ENCODE measurements around the gene WDR37. TPM values are rescaled to one million over a fixed set of nuclear protein-coding genes. Genes with fewer than 3 reads are reported as not detected.
A peak's percentile ranks its signal among the peaks of the same experiment; 100 is the strongest.

WDR37 gene
- total RNA-seq, 1 donor from 2014 or later = 12.5 TPM

DNA sequence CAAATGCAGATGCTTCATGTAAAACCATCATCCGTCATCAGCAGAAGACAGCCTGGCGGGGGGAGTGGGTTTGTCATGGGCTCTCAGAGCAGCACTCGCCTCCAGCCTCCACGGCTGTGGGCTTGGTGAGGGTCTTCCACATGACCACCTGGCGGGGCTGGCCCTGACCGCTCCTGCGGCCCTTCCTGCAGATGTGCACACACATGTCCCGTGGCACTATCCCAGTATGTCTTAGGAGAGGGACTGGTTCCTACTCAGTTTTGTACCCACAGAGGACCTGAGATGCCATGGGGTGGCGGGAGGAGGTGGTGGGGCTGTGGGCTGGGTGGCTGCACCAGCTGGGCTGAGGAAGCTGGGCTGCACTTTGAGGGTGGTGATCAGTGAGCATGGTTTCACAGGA is 35.2 kb upstream of the WDR37 start:
- H3K27ac ChIP-seq (ENCODE audit: low read depth, low read length) = no peak overlapping the region
- peaks cover 9 to 23% (median 14%) of the 10 kb centered on the region in 3 donors for H3K4me1 ChIP-seq (ENCODE audit: control insufficient read depth in 3 of 3, insufficient read depth in 3 of 3, low read length in 3 of 3)
- peaks cover 31 to 41% (median 38%) of the 10 kb centered on the region in 3 donors for H3K36me3 ChIP-seq (ENCODE audit: control insufficient read depth in 3 of 3, insufficient read depth in 3 of 3, low read length in 3 of 3)
- H3K27me3 ChIP-seq (ENCODE audit: control insufficient read depth in 3 of 3, insufficient read depth in 3 of 3, low read length in 3 of 3) = no peaks in the 10 kb centered on the region
- no peak overlapping the region for H3K9ac ChIP-seq (ENCODE audit: low read depth in 1 of 3, low read length in 3 of 3)
- no peak overlapping the region for H3K4me3 ChIP-seq (ENCODE audit: low read length in 3 of 3)
- no peaks in the 10 kb centered on the region for H3K9me3 ChIP-seq (ENCODE audit: control insufficient read depth in 3 of 3, low read length in 3 of 3)

DNA sequence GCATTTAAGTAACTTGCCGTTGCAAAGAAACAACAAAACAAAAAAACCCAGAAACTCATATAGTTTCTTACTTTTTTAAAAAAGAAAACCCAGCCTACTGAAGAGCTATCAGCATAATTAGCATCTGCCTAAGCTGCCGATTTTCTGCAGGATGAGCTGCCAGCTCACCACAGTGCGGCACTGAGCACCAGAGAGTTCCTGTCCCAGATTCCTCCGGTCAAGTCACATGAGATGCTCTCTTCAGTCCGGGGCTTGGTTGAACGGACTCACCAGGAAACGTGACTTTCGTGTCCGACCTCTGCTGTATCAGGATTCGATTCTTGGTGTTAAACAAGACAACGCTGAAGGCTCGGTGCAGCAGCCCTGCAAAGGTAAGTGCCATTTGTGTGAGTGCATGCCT is 33.8 kb upstream of the WDR37 start:
- H3K36me3 ChIP-seq (ENCODE audit: control insufficient read depth in 3 of 3, insufficient read depth in 3 of 3, low read length in 3 of 3) = peaks cover 21 to 33% (median 27%) of the 10 kb centered on the region in 3 donors
- H3K4me3 ChIP-seq (ENCODE audit: low read length in 3 of 3) = peak overlapping the region; percentile 40 to 70 (median 67)
- H3K27me3 ChIP-seq (ENCODE audit: control insufficient read depth in 3 of 3, insufficient read depth in 3 of 3, low read length in 3 of 3) = no peaks in the 10 kb centered on the region
- H3K9ac ChIP-seq (ENCODE audit: low read depth in 1 of 3, low read length in 3 of 3) = peak overlapping the region; percentile 57 to 74 (median 64)
- no peaks in the 10 kb centered on the region for H3K9me3 ChIP-seq (ENCODE audit: control insufficient read depth in 3 of 3, low read length in 3 of 3)
- peaks cover 12 to 23% (median 14%) of the 10 kb centered on the region in 3 donors for H3K4me1 ChIP-seq (ENCODE audit: control insufficient read depth in 3 of 3, insufficient read depth in 3 of 3, low read length in 3 of 3)
- peak overlapping the region; percentile 80 for H3K27ac ChIP-seq (ENCODE audit: low read depth, low read length)

- peaks cover 15 to 31% (median 23%) of the 10 kb centered on the region in 3 donors for H3K36me3 ChIP-seq (ENCODE audit: control insufficient read depth in 3 of 3, insufficient read depth in 3 of 3, low read length in 3 of 3)
- H3K27ac ChIP-seq (ENCODE audit: low read depth, low read length) = peak overlapping the region; percentile 88
- H3K4me3 ChIP-seq (ENCODE audit: low read length in 3 of 3) = peak overlapping the region; percentile 56 to 82 (median 65)
- peaks cover 12 to 23% (median 14%) of the 10 kb centered on the region in 3 donors for H3K4me1 ChIP-seq (ENCODE audit: control insufficient read depth in 3 of 3, insufficient read depth in 3 of 3, low read length in 3 of 3)
- no peaks in the 10 kb centered on the region for H3K27me3 ChIP-seq (ENCODE audit: control insufficient read depth in 3 of 3, insufficient read depth in 3 of 3, low read length in 3 of 3)
- H3K9ac ChIP-seq (ENCODE audit: low read depth in 1 of 3, low read length in 3 of 3) = peak overlapping the region; percentile 44 to 85 (median 54)
- H3K9me3 ChIP-seq (ENCODE audit: control insufficient read depth in 3 of 3, low read length in 3 of 3) = no peaks in the 10 kb centered on the region
Measured at GRCh38 chr10:1024103-1024502, 32.1 kb upstream of the WDR37 start.

GRCh38 chr10:1025683-1026082 is 30.5 kb upstream of the WDR37 start, which contains the start of gene IDI2:
Gene IDI2, minus strand, starts transcription at chr10:1025859. Its CDS starts 1,136 bp downstream, at chr10:1024723.
- peak within 1 kb of the TSS; percentile 43 to 85 (median 54) for H3K9ac ChIP-seq (ENCODE audit: low read depth in 1 of 3, low read length in 3 of 3)
- H3K36me3 ChIP-seq (ENCODE audit: control insufficient read depth in 3 of 3, insufficient read depth in 3 of 3, low read length in 3 of 3) = peaks cover 6 to 22% (median 10%) of the 10 kb centered on the region in 3 donors
- peak within 1 kb of the TSS; percentile 59 to 82 (median 65) for H3K4me3 ChIP-seq (ENCODE audit: low read length in 3 of 3)
- peak within 1 kb of the TSS; percentile 88 for H3K27ac ChIP-seq (ENCODE audit: low read depth, low read length)
- H3K4me1 ChIP-seq (ENCODE audit: control insufficient read depth in 3 of 3, insufficient read depth in 3 of 3, low read length in 3 of 3) = peaks cover 12 to 23% (median 14%) of the 10 kb centered on the region in 3 donors
- no peaks in the 10 kb centered on the region for H3K9me3 ChIP-seq (ENCODE audit: control insufficient read depth in 3 of 3, low read length in 3 of 3)
- no peaks in the 10 kb centered on the region for H3K27me3 ChIP-seq (ENCODE audit: control insufficient read depth in 3 of 3, insufficient read depth in 3 of 3, low read length in 3 of 3)

DNA sequence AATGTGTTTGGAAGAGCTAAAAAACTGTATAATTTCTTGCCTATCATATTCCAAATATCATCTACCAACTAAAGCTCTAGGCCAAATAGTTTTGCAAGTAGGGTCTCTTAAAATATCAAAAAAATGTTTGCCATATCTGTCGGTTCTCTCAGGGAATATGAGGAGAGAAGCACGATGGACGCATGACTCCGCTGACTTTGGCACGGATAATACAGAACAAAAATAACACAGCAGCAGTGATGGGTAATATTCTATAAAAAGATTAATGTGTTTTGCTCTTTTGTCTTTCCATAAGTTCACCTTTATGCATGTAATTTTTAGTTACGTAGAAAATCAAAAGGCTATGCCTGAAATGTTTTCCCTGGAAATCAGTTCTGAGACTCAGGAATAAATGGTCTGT is 29.6 kb upstream of the WDR37 start:
- no peaks in the 10 kb centered on the region for H3K9me3 ChIP-seq (ENCODE audit: control insufficient read depth in 3 of 3, low read length in 3 of 3)
- H3K4me3 ChIP-seq (ENCODE audit: low read length in 3 of 3) = peak overlapping the region in 2 of 3 donors; percentile 29 to 43
- no peaks in the 10 kb centered on the region for H3K27me3 ChIP-seq (ENCODE audit: control insufficient read depth in 3 of 3, insufficient read depth in 3 of 3, low read length in 3 of 3)
- peak overlapping the region; percentile 30 to 85 (median 58) for H3K9ac ChIP-seq (ENCODE audit: low read depth in 1 of 3, low read length in 3 of 3)
- H3K36me3 ChIP-seq (ENCODE audit: control insufficient read depth in 3 of 3, insufficient read depth in 3 of 3, low read length in 3 of 3) = peaks cover 0 to 14% (median 1%) of the 10 kb centered on the region in 3 donors
- H3K27ac ChIP-seq (ENCODE audit: low read depth, low read length) = peak overlapping the region; percentile 88
- H3K4me1 ChIP-seq (ENCODE audit: control insufficient read depth in 3 of 3, insufficient read depth in 3 of 3, low read length in 3 of 3) = peaks cover 12 to 23% (median 14%) of the 10 kb centered on the region in 3 donors

- Histone ChIP-seq H3K36me3 (ENCODE audit: control insufficient read depth in 3 of 3, insufficient read depth in 3 of 3, low read length in 3 of 3) (peaks cover 0 to 2% (median 0%) of the 10 kb centered on the region in 3 donors), H3K9me3 (ENCODE audit: control insufficient read depth in 3 of 3, low read length in 3 of 3) (no peaks in the 10 kb centered on the region), H3K4me1 (ENCODE audit: control insufficient read depth in 3 of 3, insufficient read depth in 3 of 3, low read length in 3 of 3) (peaks cover 10 to 16% (median 15%) of the 10 kb centered on the region in 3 donors), H3K27me3 (ENCODE audit: control insufficient read depth in 3 of 3, insufficient read depth in 3 of 3, low read length in 3 of 3) (no peaks in the 10 kb centered on the region), H3K4me3 (ENCODE audit: low read length in 3 of 3) (no peak overlapping the region), H3K27ac (ENCODE audit: low read depth, low read length) (no peak overlapping the region), H3K9ac (ENCODE audit: low read depth in 1 of 3, low read length in 3 of 3) (no peak overlapping the region)
Measured at GRCh38 chr10:1029838-1030237, 26.3 kb upstream of the WDR37 start.

GRCh38 chr10:1033601-1034000 is 22.6 kb upstream of the WDR37 start:
- peak overlapping the region; percentile 40 to 79 (median 57) for H3K9ac ChIP-seq (ENCODE audit: low read depth in 1 of 3, low read length in 3 of 3)
- H3K36me3 ChIP-seq (ENCODE audit: control insufficient read depth in 3 of 3, insufficient read depth in 3 of 3, low read length in 3 of 3) = peaks cover 0 to 11% (median 0%) of the 10 kb centered on the region in 3 donors
- peaks cover 29 to 39% (median 37%) of the 10 kb centered on the region in 3 donors for H3K4me1 ChIP-seq (ENCODE audit: control insufficient read depth in 3 of 3, insufficient read depth in 3 of 3, low read length in 3 of 3)
- H3K4me3 ChIP-seq (ENCODE audit: low read length in 3 of 3) = peak overlapping the region; percentile 4 to 24 (median 24)
- peak overlapping the region; percentile 92 for H3K27ac ChIP-seq (ENCODE audit: low read depth, low read length)
- H3K9me3 ChIP-seq (ENCODE audit: control insufficient read depth in 3 of 3, low read length in 3 of 3) = no peaks in the 10 kb centered on the region
- H3K27me3 ChIP-seq (ENCODE audit: control insufficient read depth in 3 of 3, insufficient read depth in 3 of 3, low read length in 3 of 3) = no peaks in the 10 kb centered on the region

GRCh38 chr10:1034758-1035157 is 21.4 kb upstream of the WDR37 start:
- no peaks in the 10 kb centered on the region for H3K27me3 ChIP-seq (ENCODE audit: control insufficient read depth in 3 of 3, insufficient read depth in 3 of 3, low read length in 3 of 3)
- peaks cover 29 to 42% (median 42%) of the 10 kb centered on the region in 3 donors for H3K4me1 ChIP-seq (ENCODE audit: control insufficient read depth in 3 of 3, insufficient read depth in 3 of 3, low read length in 3 of 3)
- no peaks in the 10 kb centered on the region for H3K9me3 ChIP-seq (ENCODE audit: control insufficient read depth in 3 of 3, low read length in 3 of 3)
- peaks cover 0 to 11% (median 0%) of the 10 kb centered on the region in 3 donors for H3K36me3 ChIP-seq (ENCODE audit: control insufficient read depth in 3 of 3, insufficient read depth in 3 of 3, low read length in 3 of 3)
- peak overlapping the region in 1 of 3 donors; percentile 23 for H3K4me3 ChIP-seq (ENCODE audit: low read length in 3 of 3)
- H3K27ac ChIP-seq (ENCODE audit: low read depth, low read length) = peak overlapping the region; percentile 92
- H3K9ac ChIP-seq (ENCODE audit: low read depth in 1 of 3, low read length in 3 of 3) = peak overlapping the region; percentile 15 to 74 (median 17)

DNA sequence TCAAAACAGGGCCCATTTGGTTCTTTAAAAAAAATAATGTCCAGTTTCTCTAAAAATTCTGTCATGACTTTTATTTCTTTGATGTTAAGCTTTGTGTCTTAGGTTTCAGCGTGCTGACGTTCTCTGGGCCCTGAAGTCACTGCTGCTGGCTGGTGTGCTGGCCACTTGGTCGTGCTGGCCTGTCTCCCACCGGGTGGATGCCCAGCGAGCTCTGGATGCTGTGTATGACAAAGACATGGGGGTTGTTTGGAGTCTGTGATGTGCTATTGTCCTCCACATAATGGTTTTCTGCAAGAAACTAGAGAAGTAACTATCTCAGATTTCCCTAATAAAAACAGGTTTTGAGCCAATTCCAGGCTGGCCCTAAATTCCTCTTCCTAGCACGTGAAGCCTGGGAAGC is 21.0 kb upstream of the WDR37 start:
- no peaks in the 10 kb centered on the region for H3K9me3 ChIP-seq (ENCODE audit: control insufficient read depth in 3 of 3, low read length in 3 of 3)

GRCh38 chr10:1036341-1036791 is 19.8 kb upstream of the WDR37 start:
- peak overlapping the region; percentile 92 for H3K27ac ChIP-seq (ENCODE audit: low read depth, low read length)
- H3K27me3 ChIP-seq (ENCODE audit: control insufficient read depth in 3 of 3, insufficient read depth in 3 of 3, low read length in 3 of 3) = no peaks in the 10 kb centered on the region
- H3K4me3 ChIP-seq (ENCODE audit: low read length in 3 of 3) = no peak overlapping the region
- H3K36me3 ChIP-seq (ENCODE audit: control insufficient read depth in 3 of 3, insufficient read depth in 3 of 3, low read length in 3 of 3) = peaks cover 2 to 20% (median 7%) of the 10 kb centered on the region in 3 donors
- no peaks in the 10 kb centered on the region for H3K9me3 ChIP-seq (ENCODE audit: control insufficient read depth in 3 of 3, low read length in 3 of 3)
- H3K9ac ChIP-seq (ENCODE audit: low read depth in 1 of 3, low read length in 3 of 3) = peak overlapping the region in 1 of 3 donors; percentile 17
- H3K4me1 ChIP-seq (ENCODE audit: control insufficient read depth in 3 of 3, insufficient read depth in 3 of 3, low read length in 3 of 3) = peaks cover 29 to 42% (median 42%) of the 10 kb centered on the region in 3 donors

More for the DNA sequence above, 21.0 kb upstream of the WDR37 start:
- Histone ChIP-seq H3K27me3 (ENCODE audit: control insufficient read depth in 3 of 3, insufficient read depth in 3 of 3, low read length in 3 of 3) (no peaks in the 10 kb centered on the region), H3K9ac (ENCODE audit: low read depth in 1 of 3, low read length in 3 of 3) (peak overlapping the region; percentile 13 to 17 (median 15)), H3K4me3 (ENCODE audit: low read length in 3 of 3) (peak overlapping the region in 1 of 3 donors; percentile 22), H3K4me1 (ENCODE audit: control insufficient read depth in 3 of 3, insufficient read depth in 3 of 3, low read length in 3 of 3) (peaks cover 29 to 42% (median 42%) of the 10 kb centered on the region in 3 donors), H3K27ac (ENCODE audit: low read depth, low read length) (peak overlapping the region; percentile 92), H3K36me3 (ENCODE audit: control insufficient read depth in 3 of 3, insufficient read depth in 3 of 3, low read length in 3 of 3) (peaks cover 2 to 14% (median 2%) of the 10 kb centered on the region in 3 donors)
